ENCODE results near the gene FALEC. TPM values are rescaled to one million over a fixed set of nuclear protein-coding genes. Genes with fewer than 3 reads are reported as not detected.

The FALEC gene
- total RNA-seq, 1 experiment from 2014 or later: not detected

DNA sequence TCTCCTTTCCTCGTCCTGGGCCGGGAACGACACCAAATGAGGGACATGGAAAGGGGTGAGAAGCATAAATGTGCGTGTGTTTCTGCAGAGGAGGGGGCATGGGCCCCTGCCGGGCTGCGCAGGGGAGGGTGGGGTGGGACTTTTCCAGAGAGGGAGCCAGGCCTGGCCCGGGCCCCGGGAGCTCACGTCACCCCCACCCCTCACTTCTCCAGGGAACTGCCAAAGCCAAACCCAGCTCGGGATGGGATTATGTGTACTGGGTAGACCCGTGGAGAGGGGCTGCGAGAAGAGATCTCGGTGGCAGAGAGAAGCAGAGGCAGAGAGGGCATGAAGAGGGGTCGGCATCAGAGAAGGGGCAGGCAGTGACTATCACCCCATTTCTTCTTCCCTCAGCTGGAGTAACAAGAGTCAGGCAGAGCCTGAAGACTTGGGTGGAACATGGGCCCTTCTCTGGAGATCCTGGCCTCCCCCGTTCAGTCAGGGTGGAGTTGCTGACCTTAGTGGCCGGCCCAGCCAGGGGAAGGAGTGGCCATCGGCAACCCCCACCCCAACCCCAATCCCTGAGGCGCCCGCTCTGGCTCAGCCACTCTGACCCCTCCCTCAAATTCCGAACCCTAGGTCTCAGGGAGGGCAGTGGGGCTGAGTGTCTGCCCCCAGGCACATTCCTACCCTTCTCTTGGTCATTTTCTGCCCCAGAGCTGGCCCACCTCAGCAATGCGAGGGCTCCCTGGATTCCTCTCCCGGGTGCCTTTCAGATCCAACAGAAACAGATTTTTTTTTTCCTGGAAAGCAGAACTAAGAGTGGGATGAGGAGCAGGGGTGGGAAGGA is 34.9 kb downstream of the FALEC start:
- intact Hi-C loops (cut with micrococcal nuclease; ENCODE audit: unreplicated experiment): no loop called here
- TF ChIP-seq, protein P1, sequence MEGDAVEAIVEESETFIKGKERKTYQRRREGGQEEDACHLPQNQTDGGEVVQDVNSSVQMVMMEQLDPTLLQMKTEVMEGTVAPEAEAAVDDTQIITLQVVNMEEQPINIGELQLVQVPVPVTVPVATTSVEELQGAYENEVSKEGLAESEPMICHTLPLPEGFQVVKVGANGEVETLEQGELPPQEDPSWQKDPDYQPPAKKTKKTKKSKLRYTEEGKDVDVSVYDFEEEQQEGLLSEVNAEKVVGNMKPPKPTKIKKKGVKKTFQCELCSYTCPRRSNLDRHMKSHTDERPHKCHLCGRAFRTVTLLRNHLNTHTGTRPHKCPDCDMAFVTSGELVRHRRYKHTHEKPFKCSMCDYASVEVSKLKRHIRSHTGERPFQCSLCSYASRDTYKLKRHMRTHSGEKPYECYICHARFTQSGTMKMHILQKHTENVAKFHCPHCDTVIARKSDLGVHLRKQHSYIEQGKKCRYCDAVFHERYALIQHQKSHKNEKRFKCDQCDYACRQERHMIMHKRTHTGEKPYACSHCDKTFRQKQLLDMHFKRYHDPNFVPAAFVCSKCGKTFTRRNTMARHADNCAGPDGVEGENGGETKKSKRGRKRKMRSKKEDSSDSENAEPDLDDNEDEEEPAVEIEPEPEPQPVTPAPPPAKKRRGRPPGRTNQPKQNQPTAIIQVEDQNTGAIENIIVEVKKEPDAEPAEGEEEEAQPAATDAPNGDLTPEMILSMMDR (conservative IDR thresholded peaks at IDR 0.05; ENCODE audit: low read depth, low read length): no peak
- no peak for TF ChIP-seq EZH2 (IDR thresholded peaks at IDR 0.05; ENCODE audit: borderline replicate concordance, low read depth, low read length, poor library complexity, severe bottlenecking)
- H3K4me1 ChIP-seq (ENCODE audit: insufficient read depth, low read length, poor library complexity, severe bottlenecking): peaks cover 10% of the 10 kb centered on the region
- no TSS peak for BruUV-seq (replicated peaks)
- no peak overlapping the region for H3K4me3 ChIP-seq (ENCODE audit: low read depth, low read length, poor library complexity, severe bottlenecking)
- no peaks in the 10 kb centered on the region for H3K9me3 ChIP-seq (ENCODE audit: low read depth, low read length, poor library complexity, severe bottlenecking)
- ChIA-PET POLR2A (ENCODE audit: low non-redundant PET) (no interaction called here), CTCF (interaction anchor here (1.0 to 2.1 kb wide), 2 partner anchors 10 kb away, joined by 5 to 13 read pairs; no protein-coding TSS in a partner anchor)
- H3K36me3 ChIP-seq (ENCODE audit: insufficient read depth, low read length, poor library complexity, severe bottlenecking): no peaks in the 10 kb centered on the region
- H3K27ac ChIP-seq (ENCODE audit: low read depth, low read length, poor library complexity, severe bottlenecking): no peak overlapping the region
- no peaks in the 10 kb centered on the region for H3K27me3 ChIP-seq (replicated peaks; ENCODE audit: insufficient read depth, low read depth, low read length, poor library complexity)
- DNase-seq (ENCODE audit: low spot score): no peak

DNA sequence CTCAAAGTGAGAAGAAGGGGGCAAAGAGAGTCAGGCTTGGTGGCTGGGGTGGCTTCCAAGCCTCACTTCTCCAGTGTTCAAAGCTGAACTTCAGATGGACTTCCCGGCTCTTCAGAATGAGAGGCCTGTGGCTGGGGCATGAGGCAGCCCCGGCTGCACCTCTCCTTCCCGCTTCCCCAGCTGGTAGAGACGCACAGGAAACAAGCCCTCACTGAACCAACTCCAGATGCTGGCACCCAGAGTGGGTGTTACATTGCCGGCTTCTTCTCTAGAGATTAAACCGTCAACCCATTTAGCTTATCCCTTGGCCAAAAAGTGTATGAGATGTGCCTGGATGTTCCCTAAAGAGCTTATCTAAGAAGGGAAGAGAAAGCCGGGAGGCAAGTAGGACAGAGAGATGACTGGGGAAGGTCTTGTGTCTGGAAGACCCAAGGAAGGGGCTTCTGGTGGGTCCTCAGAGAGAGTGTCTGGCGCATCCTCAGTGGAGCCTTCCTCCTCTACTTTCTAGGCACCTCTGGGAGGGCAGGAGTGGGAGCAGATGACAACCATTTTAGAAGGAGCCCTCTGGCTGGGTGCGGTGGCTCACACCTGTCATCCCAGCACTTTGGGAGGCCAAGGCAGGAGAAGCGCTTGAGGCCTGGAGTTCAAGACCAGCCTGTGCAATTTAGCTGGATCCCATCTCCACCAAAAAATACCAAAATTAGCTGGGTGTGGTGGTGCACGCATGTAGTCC is 35.7 kb downstream of the FALEC start:
- H3K27ac ChIP-seq (ENCODE audit: low read depth, low read length, poor library complexity, severe bottlenecking): no peak overlapping the region
- no peaks in the 10 kb centered on the region for H3K27me3 ChIP-seq (replicated peaks; ENCODE audit: insufficient read depth, low read depth, low read length, poor library complexity)
- H3K4me3 ChIP-seq (ENCODE audit: low read depth, low read length, poor library complexity, severe bottlenecking): no peak overlapping the region
- ChIA-PET POLR2A (ENCODE audit: low non-redundant PET) (no interaction called here), CTCF (interaction anchor here (0.7 to 2.1 kb wide), 2 partner anchors 9 to 19 kb away, joined by 7 to 13 read pairs; no protein-coding TSS in a partner anchor)
- peaks cover 10% of the 10 kb centered on the region for H3K4me1 ChIP-seq (ENCODE audit: insufficient read depth, low read length, poor library complexity, severe bottlenecking)
- H3K9me3 ChIP-seq (ENCODE audit: low read depth, low read length, poor library complexity, severe bottlenecking): no peaks in the 10 kb centered on the region
- no peaks in the 10 kb centered on the region for H3K36me3 ChIP-seq (ENCODE audit: insufficient read depth, low read length, poor library complexity, severe bottlenecking)
- no TSS peak for BruUV-seq (replicated peaks)
- intact Hi-C loops (cut with micrococcal nuclease; ENCODE audit: unreplicated experiment): no loop called here
- TF ChIP-seq, protein P1 (conservative IDR thresholded peaks at IDR 0.05; ENCODE audit: low read depth, low read length): no peak
- TF ChIP-seq EZH2 (IDR thresholded peaks at IDR 0.05; ENCODE audit: borderline replicate concordance, low read depth, low read length, poor library complexity, severe bottlenecking): no peak
- peak; percentile 63 for DNase-seq (ENCODE audit: low spot score)

DNA sequence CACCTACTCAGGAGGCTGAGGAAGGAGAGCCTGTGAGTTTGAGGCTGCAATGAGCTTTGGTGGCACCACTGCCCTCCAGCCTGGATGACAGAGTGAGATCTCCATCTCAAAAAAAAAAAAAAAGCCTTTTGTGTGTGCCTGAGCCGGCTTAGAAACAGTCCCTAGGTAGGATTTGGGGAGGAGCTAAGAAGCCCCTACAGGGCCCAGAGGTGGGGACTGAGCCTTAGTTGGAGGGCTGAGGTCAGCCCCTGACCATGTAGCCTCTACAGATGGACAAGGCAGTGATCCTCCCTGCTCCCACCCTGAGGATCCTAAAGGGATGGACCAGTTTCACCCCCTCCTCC is 36.2 kb downstream of the FALEC start:
- DNase-seq (ENCODE audit: low spot score): no peak
- Histone ChIP-seq H3K27ac (ENCODE audit: low read depth, low read length, poor library complexity, severe bottlenecking) (no peak overlapping the region), H3K36me3 (ENCODE audit: insufficient read depth, low read length, poor library complexity, severe bottlenecking) (no peaks in the 10 kb centered on the region), H3K27me3 (replicated peaks; ENCODE audit: insufficient read depth, low read depth, low read length, poor library complexity) (no peaks in the 10 kb centered on the region), H3K4me3 (ENCODE audit: low read depth, low read length, poor library complexity, severe bottlenecking) (no peak overlapping the region), H3K9me3 (ENCODE audit: low read depth, low read length, poor library complexity, severe bottlenecking) (no peaks in the 10 kb centered on the region), H3K4me1 (ENCODE audit: insufficient read depth, low read length, poor library complexity, severe bottlenecking) (peaks cover 10% of the 10 kb centered on the region)
- ChIA-PET POLR2A (ENCODE audit: low non-redundant PET) (no interaction called here), CTCF (interaction anchor here (0.7 to 2.1 kb wide), 2 partner anchors 8 to 19 kb away, joined by 7 to 13 read pairs; no protein-coding TSS in a partner anchor)
- TF ChIP-seq EZH2 (IDR thresholded peaks at IDR 0.05; ENCODE audit: borderline replicate concordance, low read depth, low read length, poor library complexity, severe bottlenecking): no peak
- TF ChIP-seq, protein P1 (conservative IDR thresholded peaks at IDR 0.05; ENCODE audit: low read depth, low read length): no peak
- BruUV-seq (replicated peaks): no TSS peak
- intact Hi-C loops (cut with micrococcal nuclease; ENCODE audit: unreplicated experiment): no loop called here
